Choroid plexus epithelial cell (primary cell): ENCODE data around the gene UEVLD.
A peak's percentile ranks its signal among the peaks of the same experiment; 100 is the strongest.

Experiments used
- DNase-seq: peaks from one replicate; pipeline ENCODE4 v3.0.0-alpha.2; 2010; ENCODE audit warnings: low read depth
- H3K4me3 ChIP-seq: 2 replicates; pipeline ENCODE4 v1.5.1; 2011; ENCODE audit warnings: low read depth, mild to moderate bottlenecking, control low read depth, low read length, moderate library complexity
- TF ChIP-seq, protein P1 (sequence below): conservative IDR thresholded peaks from 2 replicates; pipeline ENCODE4 v1.5.1; 2011; ENCODE audit warnings: low read depth, mild to moderate bottlenecking, control low read depth, inconsistent platforms, low read length, moderate library complexity

Gene UEVLD

DNA sequence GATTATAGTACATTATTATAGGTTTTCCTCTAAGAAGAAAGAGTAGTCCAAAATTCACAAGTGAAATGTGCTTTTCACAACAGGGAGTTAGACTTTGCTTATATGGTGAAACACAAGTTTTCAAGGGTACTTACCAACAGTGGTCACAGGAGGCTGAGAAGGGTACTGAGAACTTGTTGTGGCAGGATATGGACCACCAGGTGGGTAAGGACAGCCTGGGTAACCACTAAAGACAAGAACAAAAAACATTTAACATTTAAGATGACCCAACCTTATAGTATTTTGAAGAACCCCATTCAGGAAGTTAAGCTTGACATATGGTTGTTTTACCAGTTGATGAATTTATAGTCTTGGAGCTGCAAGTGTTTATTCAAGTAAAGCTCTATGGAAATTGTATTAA, 86.2 kb downstream of the UEVLD start:
- DNase-seq: no peak
- TF ChIP-seq, protein P1, sequence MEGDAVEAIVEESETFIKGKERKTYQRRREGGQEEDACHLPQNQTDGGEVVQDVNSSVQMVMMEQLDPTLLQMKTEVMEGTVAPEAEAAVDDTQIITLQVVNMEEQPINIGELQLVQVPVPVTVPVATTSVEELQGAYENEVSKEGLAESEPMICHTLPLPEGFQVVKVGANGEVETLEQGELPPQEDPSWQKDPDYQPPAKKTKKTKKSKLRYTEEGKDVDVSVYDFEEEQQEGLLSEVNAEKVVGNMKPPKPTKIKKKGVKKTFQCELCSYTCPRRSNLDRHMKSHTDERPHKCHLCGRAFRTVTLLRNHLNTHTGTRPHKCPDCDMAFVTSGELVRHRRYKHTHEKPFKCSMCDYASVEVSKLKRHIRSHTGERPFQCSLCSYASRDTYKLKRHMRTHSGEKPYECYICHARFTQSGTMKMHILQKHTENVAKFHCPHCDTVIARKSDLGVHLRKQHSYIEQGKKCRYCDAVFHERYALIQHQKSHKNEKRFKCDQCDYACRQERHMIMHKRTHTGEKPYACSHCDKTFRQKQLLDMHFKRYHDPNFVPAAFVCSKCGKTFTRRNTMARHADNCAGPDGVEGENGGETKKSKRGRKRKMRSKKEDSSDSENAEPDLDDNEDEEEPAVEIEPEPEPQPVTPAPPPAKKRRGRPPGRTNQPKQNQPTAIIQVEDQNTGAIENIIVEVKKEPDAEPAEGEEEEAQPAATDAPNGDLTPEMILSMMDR: no peak
- no peak overlapping the region for H3K4me3 ChIP-seq

- TF ChIP-seq, protein P1: no peak
- peak; percentile 9 for DNase-seq
- no peak overlapping the region for H3K4me3 ChIP-seq
Measured at GRCh38 chr11:18501629-18502028, 86.9 kb downstream of the UEVLD start.

DNA sequence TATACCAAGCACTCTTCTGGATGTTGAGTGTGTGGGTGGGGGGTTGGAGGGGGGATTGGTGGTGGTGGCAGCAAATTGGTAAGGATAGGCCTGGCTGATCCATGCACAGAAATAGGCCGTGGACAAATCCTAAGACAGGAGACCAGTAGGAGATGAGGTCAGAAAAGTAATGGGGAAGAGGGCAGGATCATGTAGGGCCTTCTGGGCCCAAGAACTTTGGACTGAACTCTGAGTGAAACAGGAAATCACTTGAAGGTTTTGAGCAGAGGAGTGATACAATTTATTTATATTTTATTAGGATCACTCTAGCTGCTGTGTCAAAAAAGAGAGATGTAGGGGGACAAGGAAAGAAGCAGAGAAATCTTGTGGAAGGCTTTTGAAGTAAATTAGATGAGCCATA, 90.5 kb downstream of the UEVLD start:
- no peak for DNase-seq
- no peak overlapping the region for H3K4me3 ChIP-seq
- TF ChIP-seq, protein P1: no peak

DNA sequence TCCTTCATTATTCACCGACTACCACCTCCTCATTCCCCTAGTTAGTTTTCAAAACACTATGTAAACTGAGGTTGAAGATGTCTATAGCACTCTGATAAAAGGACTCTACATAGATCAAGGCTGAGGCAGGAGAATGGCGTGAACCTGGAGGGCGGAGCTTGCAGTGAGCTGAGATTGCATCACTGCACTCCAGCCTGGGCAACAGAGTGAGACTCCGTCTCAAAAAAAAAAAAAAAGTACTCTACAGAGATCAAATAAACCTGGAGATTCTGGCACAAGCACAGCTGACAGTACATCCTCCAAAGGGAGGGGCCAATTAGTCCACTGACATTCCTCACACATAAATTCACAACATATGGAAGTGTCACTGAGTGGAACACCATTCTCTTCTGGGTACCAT, 92.8 kb downstream of the UEVLD start:
- DNase-seq: no peak
- H3K4me3 ChIP-seq: no peak overlapping the region
- TF ChIP-seq, protein P1: no peak

- DNase-seq: no peak
- no peak overlapping the region for H3K4me3 ChIP-seq
- TF ChIP-seq, protein P1: no peak
Measured at GRCh38 chr11:18495271-18495670, 93.3 kb downstream of the UEVLD start.

DNA sequence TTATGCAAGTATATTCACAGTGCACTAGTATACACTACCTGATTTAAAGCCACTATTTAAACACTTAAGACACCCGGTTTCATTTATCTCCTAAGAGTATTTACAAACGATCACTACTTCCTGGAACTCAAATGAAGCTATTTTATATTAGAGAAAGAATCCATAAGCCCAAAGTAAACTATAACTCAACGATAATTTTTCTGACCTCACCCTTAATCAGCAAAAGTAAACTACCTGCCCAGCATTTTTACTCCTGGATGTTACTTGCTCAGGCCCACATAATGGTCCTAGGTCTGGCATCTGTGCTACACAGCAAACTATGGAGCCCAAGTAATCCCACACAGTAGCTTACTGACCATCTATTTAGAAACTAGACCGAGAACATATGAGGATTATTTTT, 95.2 kb downstream of the UEVLD start:
- no peak overlapping the region for H3K4me3 ChIP-seq
- DNase-seq: no peak
- TF ChIP-seq, protein P1: no peak

GRCh38 chr11:18492888-18493287, 95.6 kb downstream of the UEVLD start:
- H3K4me3 ChIP-seq: no peak overlapping the region
- peak; percentile 51 for DNase-seq
- TF ChIP-seq, protein P1: no peak
